Measurements from ENCODE around the gene MED29. TPM values are rescaled to one million over a fixed set of nuclear protein-coding genes. Genes with fewer than 3 reads are reported as not detected.

Gene MED29
- total and polyA plus RNA-seq, 10 of the 15 experiments (the other 5 are each of a cell fraction or from before 2014, with no cell fraction given) = 3.2 to 36.6 (median 22.8) TPM

DNA sequence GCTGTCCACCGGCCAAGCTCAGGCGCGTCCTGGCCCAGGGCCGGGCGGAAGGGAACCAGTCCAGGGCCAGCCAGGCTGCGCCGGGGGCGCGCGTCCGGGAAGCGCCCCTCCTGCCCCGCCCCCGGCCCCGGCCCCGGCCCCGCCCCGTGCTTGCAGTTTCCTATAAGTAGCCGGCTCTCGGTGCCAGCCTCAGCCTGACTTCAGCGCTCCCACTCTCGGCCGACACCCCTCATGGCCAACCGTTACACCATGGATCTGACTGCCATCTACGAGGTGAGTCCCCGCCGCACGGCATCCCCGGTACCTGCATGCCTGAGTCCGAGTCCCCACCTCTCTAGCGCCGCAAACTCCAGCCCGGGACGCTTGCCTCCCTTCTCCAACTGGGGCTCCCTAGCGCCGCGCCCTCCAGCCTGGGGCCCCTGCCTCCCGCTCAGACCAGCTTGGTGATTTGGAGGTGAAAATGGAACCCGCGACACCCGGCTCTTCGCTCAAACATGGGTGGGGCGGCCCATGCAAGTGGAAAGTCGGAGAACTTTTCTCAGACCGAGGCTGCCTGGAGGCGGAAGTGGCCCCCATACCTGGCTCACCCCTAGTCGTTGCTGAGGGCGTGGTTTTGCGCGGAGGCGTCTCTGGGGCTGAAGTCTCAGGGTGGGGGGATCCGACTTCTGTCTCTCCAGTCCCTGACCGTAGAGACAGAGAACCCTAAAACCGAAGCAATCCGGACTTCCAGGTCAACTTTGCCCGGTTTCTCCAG, 15.7 kb downstream of the MED29 start, which contains the start of gene ZFP36 (continued):
- no peak for TF ChIP-seq NFYA (IDR thresholded peaks at IDR 0.05; ENCODE audit: borderline replicate concordance, low read depth, low read length)
- peak; percentile 97 to 98 for TF ChIP-seq SRF (IDR thresholded peaks at IDR 0.05; ENCODE audit: low read depth in 2 of 2, low read length in 2 of 2)
- 0 out of 2 replicates have a peak, but pooled peaks have one; percentile 7 for TF ChIP-seq IRF4 (IDR thresholded peaks at IDR 0.05; ENCODE audit: low read depth, low read length)
- peak; percentile 68 for TF ChIP-seq YY1 (IDR thresholded peaks at IDR 0.05; ENCODE audit: low read depth, low read length)
- TF ChIP-seq POLR2A (IDR thresholded peaks at IDR 0.05; ENCODE audit: low read depth, low read length) = peak; percentile 94
- TF ChIP-seq BRCA1 (IDR thresholded peaks at IDR 0.05; ENCODE audit: low read depth, low read length) = no peak
- TF ChIP-seq, protein P1, sequence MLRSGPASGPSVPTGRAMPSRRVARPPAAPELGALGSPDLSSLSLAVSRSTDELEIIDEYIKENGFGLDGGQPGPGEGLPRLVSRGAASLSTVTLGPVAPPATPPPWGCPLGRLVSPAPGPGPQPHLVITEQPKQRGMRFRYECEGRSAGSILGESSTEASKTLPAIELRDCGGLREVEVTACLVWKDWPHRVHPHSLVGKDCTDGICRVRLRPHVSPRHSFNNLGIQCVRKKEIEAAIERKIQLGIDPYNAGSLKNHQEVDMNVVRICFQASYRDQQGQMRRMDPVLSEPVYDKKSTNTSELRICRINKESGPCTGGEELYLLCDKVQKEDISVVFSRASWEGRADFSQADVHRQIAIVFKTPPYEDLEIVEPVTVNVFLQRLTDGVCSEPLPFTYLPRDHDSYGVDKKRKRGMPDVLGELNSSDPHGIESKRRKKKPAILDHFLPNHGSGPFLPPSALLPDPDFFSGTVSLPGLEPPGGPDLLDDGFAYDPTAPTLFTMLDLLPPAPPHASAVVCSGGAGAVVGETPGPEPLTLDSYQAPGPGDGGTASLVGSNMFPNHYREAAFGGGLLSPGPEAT (IDR thresholded peaks at IDR 0.05; ENCODE audit: low read depth) = peak; percentile 72
- peak; percentile 55; the same call in 1 of the 2 replicates for TF ChIP-seq DPF2 (IDR thresholded peaks at IDR 0.05)
- TF ChIP-seq BACH1 (IDR thresholded peaks at IDR 0.05; ENCODE audit: borderline replicate concordance) = peak; percentile 93
- peak; percentile 77; the same call in 1 of the 2 replicates for TF ChIP-seq TCF12 (IDR thresholded peaks at IDR 0.05; ENCODE audit: low read depth, low read length)
- TF ChIP-seq ZNF207 (IDR thresholded peaks at IDR 0.05; ENCODE audit: borderline replicate concordance) = peak; percentile 83
- TF ChIP-seq POLR2AphosphoS2 (IDR thresholded peaks at IDR 0.05; ENCODE audit: low read depth, low read length) = peak; percentile 100
- TF ChIP-seq, protein P2, sequence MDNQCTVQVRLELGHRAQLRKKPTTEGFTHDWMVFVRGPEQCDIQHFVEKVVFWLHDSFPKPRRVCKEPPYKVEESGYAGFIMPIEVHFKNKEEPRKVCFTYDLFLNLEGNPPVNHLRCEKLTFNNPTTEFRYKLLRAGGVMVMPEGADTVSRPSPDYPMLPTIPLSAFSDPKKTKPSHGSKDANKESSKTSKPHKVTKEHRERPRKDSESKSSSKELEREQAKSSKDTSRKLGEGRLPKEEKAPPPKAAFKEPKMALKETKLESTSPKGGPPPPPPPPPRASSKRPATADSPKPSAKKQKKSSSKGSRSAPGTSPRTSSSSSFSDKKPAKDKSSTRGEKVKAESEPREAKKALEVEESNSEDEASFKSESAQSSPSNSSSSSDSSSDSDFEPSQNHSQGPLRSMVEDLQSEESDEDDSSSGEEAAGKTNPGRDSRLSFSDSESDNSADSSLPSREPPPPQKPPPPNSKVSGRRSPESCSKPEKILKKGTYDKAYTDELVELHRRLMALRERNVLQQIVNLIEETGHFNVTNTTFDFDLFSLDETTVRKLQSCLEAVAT (IDR thresholded peaks at IDR 0.05) = peak; percentile 99
- no peak; the same call in 1 of the 2 replicates for TF ChIP-seq RCOR1 (conservative IDR thresholded peaks at IDR 0.05; ENCODE audit: low read depth, low read length)
- no peak for TF ChIP-seq CEBPB (IDR thresholded peaks at IDR 0.05; ENCODE audit: borderline replicate concordance in 1 of 2, low read depth in 2 of 2, low read length in 2 of 2)
- TF ChIP-seq ESRRA (IDR thresholded peaks at IDR 0.05; ENCODE audit: low read length) = no peak
- peak; percentile 48 to 59; a peak in 3 of 4 replicates for TF ChIP-seq BHLHE40 (IDR thresholded peaks at IDR 0.05; ENCODE audit: borderline replicate concordance in 1 of 2, low read depth in 2 of 2, low read length in 1 of 2)
- TF ChIP-seq SIN3A (IDR thresholded peaks at IDR 0.05; ENCODE audit: low read depth, low read length) = 0 out of 2 replicates have a peak, but pooled peaks have one; percentile 71
- peak; percentile 96 for TF ChIP-seq SMAD5 (IDR thresholded peaks at IDR 0.05; ENCODE audit: low read depth)
- TF ChIP-seq MYC (IDR thresholded peaks at IDR 0.05; ENCODE audit: insufficient read depth, insufficient read length, insufficient replicate concordance, low read length, severe bottlenecking) = no peak
- no peak for TF ChIP-seq ZNF217 (IDR thresholded peaks at IDR 0.05)
- TF ChIP-seq RB1 (IDR thresholded peaks at IDR 0.05; ENCODE audit: borderline replicate concordance) = peak; percentile 88
- no peak for TF ChIP-seq MXI1 (IDR thresholded peaks at IDR 0.05; ENCODE audit: low read depth, low read length)
- TF ChIP-seq, protein P3, sequence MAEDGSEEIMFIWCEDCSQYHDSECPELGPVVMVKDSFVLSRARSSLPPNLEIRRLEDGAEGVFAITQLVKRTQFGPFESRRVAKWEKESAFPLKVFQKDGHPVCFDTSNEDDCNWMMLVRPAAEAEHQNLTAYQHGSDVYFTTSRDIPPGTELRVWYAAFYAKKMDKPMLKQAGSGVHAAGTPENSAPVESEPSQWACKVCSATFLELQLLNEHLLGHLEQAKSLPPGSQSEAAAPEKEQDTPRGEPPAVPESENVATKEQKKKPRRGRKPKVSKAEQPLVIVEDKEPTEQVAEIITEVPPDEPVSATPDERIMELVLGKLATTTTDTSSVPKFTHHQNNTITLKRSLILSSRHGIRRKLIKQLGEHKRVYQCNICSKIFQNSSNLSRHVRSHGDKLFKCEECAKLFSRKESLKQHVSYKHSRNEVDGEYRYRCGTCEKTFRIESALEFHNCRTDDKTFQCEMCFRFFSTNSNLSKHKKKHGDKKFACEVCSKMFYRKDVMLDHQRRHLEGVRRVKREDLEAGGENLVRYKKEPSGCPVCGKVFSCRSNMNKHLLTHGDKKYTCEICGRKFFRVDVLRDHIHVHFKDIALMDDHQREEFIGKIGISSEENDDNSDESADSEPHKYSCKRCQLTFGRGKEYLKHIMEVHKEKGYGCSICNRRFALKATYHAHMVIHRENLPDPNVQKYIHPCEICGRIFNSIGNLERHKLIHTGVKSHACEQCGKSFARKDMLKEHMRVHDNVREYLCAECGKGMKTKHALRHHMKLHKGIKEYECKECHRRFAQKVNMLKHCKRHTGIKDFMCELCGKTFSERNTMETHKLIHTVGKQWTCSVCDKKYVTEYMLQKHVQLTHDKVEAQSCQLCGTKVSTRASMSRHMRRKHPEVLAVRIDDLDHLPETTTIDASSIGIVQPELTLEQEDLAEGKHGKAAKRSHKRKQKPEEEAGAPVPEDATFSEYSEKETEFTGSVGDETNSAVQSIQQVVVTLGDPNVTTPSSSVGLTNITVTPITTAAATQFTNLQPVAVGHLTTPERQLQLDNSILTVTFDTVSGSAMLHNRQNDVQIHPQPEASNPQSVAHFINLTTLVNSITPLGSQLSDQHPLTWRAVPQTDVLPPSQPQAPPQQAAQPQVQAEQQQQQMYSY (CRISPR knock-in tag; IDR thresholded peaks at IDR 0.05) = 0 out of 2 replicates have a peak, but pooled peaks have one; percentile 16
- no peak for TF ChIP-seq MTA3 (IDR thresholded peaks at IDR 0.05; ENCODE audit: borderline replicate concordance, low read length)

Data from GM12878 (cell line).